GM12801 (cell line): Measurements from ENCODE around the gene TEX38.

Experiments
- TF ChIP-seq, protein P1 (sequence below): IDR thresholded peaks from one replicate; pipeline ENCODE4 v1.5.1; 2011; ENCODE audit warnings: control low read depth; ENCODE audit not compliant: insufficient read length; ENCODE audit errors: extremely low read depth

Gene TEX38

GRCh38 chr1:46714976-46715375, 43.3 kb downstream of the TEX38 start:
- TF ChIP-seq, protein P1, sequence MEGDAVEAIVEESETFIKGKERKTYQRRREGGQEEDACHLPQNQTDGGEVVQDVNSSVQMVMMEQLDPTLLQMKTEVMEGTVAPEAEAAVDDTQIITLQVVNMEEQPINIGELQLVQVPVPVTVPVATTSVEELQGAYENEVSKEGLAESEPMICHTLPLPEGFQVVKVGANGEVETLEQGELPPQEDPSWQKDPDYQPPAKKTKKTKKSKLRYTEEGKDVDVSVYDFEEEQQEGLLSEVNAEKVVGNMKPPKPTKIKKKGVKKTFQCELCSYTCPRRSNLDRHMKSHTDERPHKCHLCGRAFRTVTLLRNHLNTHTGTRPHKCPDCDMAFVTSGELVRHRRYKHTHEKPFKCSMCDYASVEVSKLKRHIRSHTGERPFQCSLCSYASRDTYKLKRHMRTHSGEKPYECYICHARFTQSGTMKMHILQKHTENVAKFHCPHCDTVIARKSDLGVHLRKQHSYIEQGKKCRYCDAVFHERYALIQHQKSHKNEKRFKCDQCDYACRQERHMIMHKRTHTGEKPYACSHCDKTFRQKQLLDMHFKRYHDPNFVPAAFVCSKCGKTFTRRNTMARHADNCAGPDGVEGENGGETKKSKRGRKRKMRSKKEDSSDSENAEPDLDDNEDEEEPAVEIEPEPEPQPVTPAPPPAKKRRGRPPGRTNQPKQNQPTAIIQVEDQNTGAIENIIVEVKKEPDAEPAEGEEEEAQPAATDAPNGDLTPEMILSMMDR: no peak

GRCh38 chr1:46717654-46718053, 46.0 kb downstream of the TEX38 start:
- TF ChIP-seq, protein P1: no peak

DNA sequence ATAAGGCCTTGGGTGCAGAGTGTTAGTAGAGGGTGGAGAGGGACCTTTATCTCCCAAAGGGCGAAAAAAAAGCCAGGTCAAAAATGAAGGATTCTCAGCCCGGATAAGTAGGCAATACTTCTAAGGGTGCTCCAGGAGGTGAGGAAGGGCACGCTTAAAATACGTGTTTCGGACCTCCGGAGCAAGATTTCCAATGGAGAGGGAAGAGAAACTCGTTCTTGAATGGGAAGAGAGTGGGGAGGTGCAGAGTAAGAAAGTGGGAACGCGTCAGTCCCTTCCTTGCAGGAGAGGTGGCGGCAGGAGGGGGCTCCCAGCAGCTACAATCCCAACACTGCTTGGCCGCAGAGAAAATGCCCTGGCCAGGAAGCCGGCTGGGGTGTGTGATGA, 46.7 kb downstream of the TEX38 start:
- TF ChIP-seq, protein P1: no peak

- TF ChIP-seq, protein P1: no peak
Observed at GRCh38 chr1:46718727-46719622, 47.3 kb downstream of the TEX38 start, which contains the start of gene EFCAB14. Gene EFCAB14 (minus strand): TSS chr1:46719114. CDS start chr1:46718087, 1,027 bp downstream.

DNA sequence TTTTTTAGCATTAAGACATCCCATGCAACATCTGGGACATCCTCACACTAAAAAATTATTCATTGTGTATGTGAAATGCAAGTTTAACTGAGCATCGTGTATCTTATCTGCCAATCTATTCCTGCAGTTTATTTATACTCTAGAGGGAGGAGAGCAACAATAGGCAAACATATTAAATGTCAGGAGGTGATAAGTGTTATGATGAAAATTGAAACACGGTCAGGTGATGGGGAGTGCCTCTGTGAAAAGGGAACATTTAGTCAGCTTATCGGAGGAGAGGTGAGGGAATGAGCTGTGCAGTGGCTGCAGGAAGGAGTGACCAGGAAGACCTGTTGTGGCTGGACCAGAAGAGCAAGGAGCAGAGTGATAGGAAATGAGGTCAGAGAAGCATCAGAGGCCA, 48.0 kb downstream of the TEX38 start:
- TF ChIP-seq, protein P1: no peak

- TF ChIP-seq, protein P1: no peak
Observed at GRCh38 chr1:46721204-46721603, 49.5 kb downstream of the TEX38 start.

- TF ChIP-seq, protein P1: no peak
Observed at GRCh38 chr1:46721686-46722205, 50.1 kb downstream of the TEX38 start.
